Common myeloid progenitor, CD34-positive (primary cell): ENCODE measurements around the gene SLC2A5.

Experiments
- CTCF ChIA-PET: fragments of 350-600 bp; sonication (Branson Sonifier 250); formaldehyde crosslinking; loops from one replicate; lab custom pipeline; 2021; ENCODE audit warnings: antibody characterized with exemption; lab: Charles Lee
- POLR2A ChIA-PET: fragments of 350-600 bp; sonication (Branson Sonifier 250); formaldehyde crosslinking; loops from one replicate; lab custom pipeline; 2021; ENCODE audit warnings: antibody characterized with exemption; lab: Charles Lee
- DNase-seq, 3 donors: peaks; one replicate each; pipeline versions ENCODE4 v3.0.0 to v3.0.0-alpha.2; 2013
- H3K27ac ChIP-seq, 2 experiments: 1 replicate in 1 of 2; 2 replicates in 1 of 2; pipeline ENCODE4 v1.7.0; 2013; ENCODE audit warnings: inconsistent platforms in 2 of 2, low read length in 2 of 2, mild to moderate bottlenecking in 2 of 2, low read depth in 1 of 2, moderate library complexity in 1 of 2; ENCODE audit not compliant: severe bottlenecking in 2 of 2, insufficient read depth in 1 of 2, poor library complexity in 1 of 2
- H3K27me3 ChIP-seq, 5 experiments: replicated peaks in 2 of 5; 1 replicate in 3 of 5; 2 replicates in 2 of 5; pipeline versions ENCODE4 v1.6.1 to v1.7.0; 2013; ENCODE audit warnings: low read length in 4 of 5, mild to moderate bottlenecking in 2 of 5, moderate library complexity in 2 of 5, inconsistent platforms in 1 of 5; ENCODE audit not compliant: insufficient read depth in 5 of 5, control insufficient read depth in 4 of 5
- H3K36me3 ChIP-seq, 4 experiments: 1 replicate in 2 of 4; 2 replicates in 2 of 4; pipeline versions ENCODE4 v1.6.1 to v1.7.0; 2013; ENCODE audit warnings: low read length in 3 of 4, control low read depth in 1 of 4, mild to moderate bottlenecking in 1 of 4; ENCODE audit not compliant: control insufficient read depth in 4 of 4, insufficient read depth in 4 of 4
- H3K4me1 ChIP-seq, 4 experiments: 1 replicate in 3 of 4; 2 replicates in 1 of 4; pipeline versions ENCODE4 v1.6.1 to v1.7.1; 2013; ENCODE audit warnings: low read length in 3 of 4, mild to moderate bottlenecking in 3 of 4, control low read depth in 1 of 4, inconsistent platforms in 1 of 4, moderate library complexity in 1 of 4; ENCODE audit not compliant: control insufficient read depth in 4 of 4, insufficient read depth in 4 of 4; ENCODE audit errors: control extremely low read depth in 1 of 4
- H3K4me3 ChIP-seq, 7 experiments: 1 replicate in 4 of 7; 2 replicates in 3 of 7; pipeline versions ENCODE4 v1.5.1 to v1.7.0; 2013; ENCODE audit warnings: mild to moderate bottlenecking in 7 of 7, low read length in 6 of 7, moderate library complexity in 6 of 7, inconsistent platforms in 2 of 7, low read depth in 2 of 7, control low read depth in 1 of 7; ENCODE audit not compliant: insufficient read depth in 4 of 7, control insufficient read depth in 1 of 7; ENCODE audit errors: extremely low read depth in 1 of 7
- H3K9me3 ChIP-seq, 5 experiments: 1 replicate in 4 of 5; 2 replicates in 1 of 5; pipeline versions ENCODE4 v1.6.1 to v1.7.1; 2013; ENCODE audit warnings: low read length in 4 of 5, mild to moderate bottlenecking in 2 of 5, inconsistent platforms in 1 of 5, low read depth in 1 of 5, moderate library complexity in 1 of 5; ENCODE audit not compliant: control insufficient read depth in 4 of 5, insufficient read depth in 2 of 5; ENCODE audit errors: control extremely low read depth in 1 of 5
- WGBS: methylation state at CpG from one replicate; pipeline ENCODE4 v1.1.5; 2013; ENCODE audit not compliant: insufficient coverage; 5-methylcytosine and 5-hydroxymethylcytosine counted together

The SLC2A5 gene

DNA sequence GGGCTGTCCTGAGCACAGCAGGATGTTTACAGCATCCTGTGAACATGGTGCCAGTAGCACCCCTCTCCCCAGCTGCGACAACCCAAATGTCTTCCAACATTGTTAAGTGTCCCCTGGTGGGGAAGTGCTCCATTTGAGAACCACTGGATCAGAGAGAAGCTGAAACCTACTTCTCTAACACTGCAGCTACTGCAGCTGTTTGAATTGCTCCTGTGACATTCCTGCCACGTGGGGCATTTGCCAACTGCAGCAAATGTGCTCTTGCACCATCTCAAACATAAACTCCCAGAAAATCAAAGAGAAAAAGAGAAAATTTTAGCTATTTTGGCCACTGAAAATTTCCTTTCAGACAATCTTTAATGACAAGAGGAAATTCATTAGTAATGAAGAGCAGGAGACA lies 11.0 kb downstream of the SLC2A5 start:
- H3K36me3 ChIP-seq = peaks cover 0 to 39% (median 5%) of the 10 kb centered on the region in 4 experiments
- H3K4me3 ChIP-seq = no peak overlapping the region
- DNase-seq = no peak
- H3K27ac ChIP-seq = no peak overlapping the region
- ChIA-PET CTCF (interaction anchor here (1.1 to 2.3 kb wide), 4 partner anchors 15 to 50 kb away, joined by 3 to 8 read pairs (median 3); no protein-coding TSS in a partner anchor), POLR2A (no interaction called here)
- WGBS = 88% methylated on average over 1 of the region's 2 CpGs
- H3K27me3 ChIP-seq = no peaks in the 10 kb centered on the region
- H3K9me3 ChIP-seq = no peaks in the 10 kb centered on the region
- H3K4me1 ChIP-seq = peaks cover 0 to 25% (median 16%) of the 10 kb centered on the region in 4 experiments

DNA sequence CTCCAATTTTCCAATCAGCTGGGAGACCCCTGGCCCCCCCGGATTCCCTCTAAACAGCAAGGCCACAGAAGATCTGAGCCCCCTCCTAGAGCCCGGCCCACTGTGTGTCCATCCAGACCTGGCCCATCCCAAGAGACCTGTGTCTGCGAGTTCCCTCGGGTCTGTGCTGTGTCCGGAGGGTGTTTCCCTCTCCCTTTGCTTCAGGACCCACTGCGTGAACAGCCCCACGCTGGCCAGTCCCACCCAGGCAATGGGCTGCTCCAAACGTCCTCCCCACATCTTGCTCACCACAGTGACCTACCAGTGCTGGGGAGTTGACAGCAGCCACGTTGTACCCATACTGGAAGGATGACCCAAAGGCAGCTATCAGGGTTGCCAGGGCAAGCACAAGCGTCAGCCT lies 11.6 kb downstream of the SLC2A5 start:
- ChIA-PET CTCF (interaction anchor here (1.3 to 2.3 kb wide), 2 partner anchors 44 to 49 kb away, joined by 3 to 8 read pairs; no protein-coding TSS in a partner anchor), POLR2A (no interaction called here)
- H3K9me3 ChIP-seq = no peaks in the 10 kb centered on the region
- no peak overlapping the region for H3K27ac ChIP-seq
- H3K27me3 ChIP-seq = no peaks in the 10 kb centered on the region
- no peak overlapping the region for H3K4me3 ChIP-seq
- peaks cover 0 to 22% (median 16%) of the 10 kb centered on the region in 4 experiments for H3K4me1 ChIP-seq
- H3K36me3 ChIP-seq = peaks cover 0 to 39% (median 5%) of the 10 kb centered on the region in 4 experiments
- no peak for DNase-seq
- WGBS = over 99% methylated on average over 10 of the region's 10 CpGs

DNA sequence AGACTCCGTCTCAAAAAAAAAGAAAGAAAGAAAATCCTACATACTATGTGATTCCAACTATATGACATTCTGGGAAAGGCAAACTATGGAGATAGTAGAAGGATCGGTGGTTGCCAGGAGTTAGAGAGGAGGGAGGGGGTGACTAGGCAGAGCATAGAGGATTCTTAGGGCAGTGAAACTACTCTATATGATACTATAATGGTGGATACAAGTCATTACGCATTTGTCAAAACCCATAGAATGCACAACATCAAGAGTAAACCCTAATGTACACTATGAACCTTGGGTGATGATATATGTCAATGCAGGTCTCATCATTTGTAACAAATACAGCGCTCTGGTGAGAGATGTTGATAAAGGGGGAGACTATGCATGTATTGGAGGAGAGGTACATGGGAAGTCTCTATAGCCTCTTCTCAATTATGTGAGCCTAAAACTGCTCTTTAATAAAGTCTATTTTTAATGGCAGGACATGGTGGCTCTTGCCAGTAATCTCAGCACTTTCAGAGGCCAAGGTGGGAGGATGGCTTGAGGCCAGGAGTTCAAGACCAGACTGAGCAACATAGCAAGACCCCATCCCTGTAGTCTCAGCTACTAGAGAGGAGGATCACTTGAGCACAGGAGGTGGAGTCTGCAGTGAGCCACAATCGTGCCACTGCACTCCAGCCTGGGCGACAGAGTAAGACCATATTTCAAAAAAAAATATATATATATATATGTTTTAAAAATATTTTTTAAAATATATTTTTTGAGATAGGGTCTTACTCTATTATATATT lies 17.0 kb downstream of the SLC2A5 start:
- ChIA-PET POLR2A (no interaction called here), CTCF (interaction anchor here (1.1 kb wide), 1 partner anchor 9 kb away, joined by 4 read pairs; no protein-coding TSS in a partner anchor)
- Histone ChIP-seq H3K36me3 (peaks cover 0 to 56% (median 6%) of the 10 kb centered on the region in 4 experiments), H3K4me3 (no peak overlapping the region), H3K4me1 (no peaks in the 10 kb centered on the region), H3K9me3 (no peaks in the 10 kb centered on the region), H3K27me3 (no peaks in the 10 kb centered on the region), H3K27ac (no peak overlapping the region)
- no peak for DNase-seq
- 100% methylated on average over 1 of the region's 6 CpGs for WGBS

DNA sequence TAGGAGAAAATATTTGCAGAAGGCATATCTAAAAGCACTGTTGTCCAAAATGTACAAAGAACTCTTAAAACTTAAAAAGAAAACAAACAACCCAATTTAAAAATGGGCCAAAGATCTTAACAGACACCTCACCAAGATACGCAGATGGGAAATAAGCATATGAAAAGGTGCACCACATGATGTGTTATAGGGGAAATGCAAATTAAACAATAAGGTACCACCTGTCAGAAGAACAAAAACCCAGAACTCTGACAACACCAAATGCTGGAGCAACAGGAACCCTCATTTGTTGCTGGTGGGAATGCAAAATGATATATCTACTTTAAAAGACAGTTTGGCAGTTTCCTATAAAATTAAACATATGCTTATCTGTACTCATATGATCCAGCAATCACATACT lies 18.1 kb downstream of the SLC2A5 start:
- no peak for DNase-seq
- CTCF ChIA-PET = interaction anchor here (0.9 to 1.1 kb wide), 2 partner anchors 8 to 50 kb away, joined by 3 to 4 read pairs; no protein-coding TSS in a partner anchor
- Histone ChIP-seq H3K9me3 (no peaks in the 10 kb centered on the region), H3K27me3 (no peaks in the 10 kb centered on the region), H3K27ac (no peak overlapping the region), H3K4me3 (no peak overlapping the region), H3K36me3 (peaks cover 0 to 55% (median 6%) of the 10 kb centered on the region in 4 experiments), H3K4me1 (no peaks in the 10 kb centered on the region)
- no CpG with 5 or more reads among the region's 1 CpG for WGBS
- POLR2A ChIA-PET = no interaction called here

DNA sequence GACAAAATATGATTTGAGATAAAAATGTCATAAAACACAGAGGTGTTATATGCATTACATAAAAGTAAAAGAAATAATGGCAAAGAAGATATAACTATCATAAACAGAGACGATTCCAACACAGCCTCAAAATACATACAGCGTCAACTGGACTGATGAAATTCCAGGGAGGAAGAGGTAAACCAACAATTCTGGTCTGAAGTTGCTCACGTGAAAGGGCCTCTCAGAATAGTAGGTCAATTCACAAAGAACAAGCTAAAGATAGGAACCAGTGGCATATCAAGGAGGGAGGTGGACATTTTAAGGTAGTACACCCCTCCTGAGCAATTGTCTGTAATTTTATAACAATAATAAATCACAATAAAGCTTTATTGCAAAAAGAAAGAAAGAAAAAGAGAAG lies 18.6 kb downstream of the SLC2A5 start:
- ChIA-PET POLR2A (no interaction called here), CTCF (interaction anchor here (0.6 kb wide), 1 partner anchor 29 kb away, joined by 3 read pairs; no protein-coding TSS in a partner anchor)
- no peaks in the 10 kb centered on the region for H3K9me3 ChIP-seq
- no peak for DNase-seq
- H3K27ac ChIP-seq = no peak overlapping the region
- H3K36me3 ChIP-seq = peaks cover 0 to 55% (median 6%) of the 10 kb centered on the region in 4 experiments
- 67% methylated on average over 2 of the region's 3 CpGs for WGBS
- H3K4me1 ChIP-seq = no peaks in the 10 kb centered on the region
- no peak overlapping the region for H3K4me3 ChIP-seq
- no peaks in the 10 kb centered on the region for H3K27me3 ChIP-seq

DNA sequence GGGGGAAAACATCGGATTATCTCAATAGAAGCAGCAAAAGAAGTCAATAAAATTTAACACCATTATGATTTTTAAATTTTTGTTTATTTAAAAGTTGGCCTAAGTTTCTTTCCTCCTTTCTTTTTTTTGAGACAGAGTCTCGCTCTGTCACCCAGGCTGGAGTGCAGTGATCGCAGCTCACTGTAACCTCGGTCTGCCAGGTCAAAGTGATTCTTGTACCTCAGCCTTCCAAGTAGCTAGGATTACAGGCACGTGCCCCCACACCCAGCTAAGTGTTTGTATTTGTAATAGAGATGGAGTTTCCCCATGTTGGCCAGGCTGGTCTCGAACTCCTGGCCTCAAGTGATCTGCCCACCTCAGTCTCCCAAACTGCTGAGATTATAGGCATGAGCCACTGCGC lies 20.9 kb downstream of the SLC2A5 start:
- Histone ChIP-seq H3K9me3 (no peaks in the 10 kb centered on the region), H3K36me3 (peaks cover 0 to 52% (median 5%) of the 10 kb centered on the region in 4 experiments), H3K4me3 (no peak overlapping the region), H3K27me3 (no peaks in the 10 kb centered on the region), H3K27ac (no peak overlapping the region), H3K4me1 (no peaks in the 10 kb centered on the region)
- no peak for DNase-seq
- 96% methylated on average over 4 of the region's 7 CpGs for WGBS
- CTCF ChIA-PET = interaction anchor here (0.8 to 1.6 kb wide), 3 partner anchors 13 to 218 kb away, joined by 3 read pairs; no protein-coding TSS in a partner anchor
- POLR2A ChIA-PET = no interaction called here

DNA sequence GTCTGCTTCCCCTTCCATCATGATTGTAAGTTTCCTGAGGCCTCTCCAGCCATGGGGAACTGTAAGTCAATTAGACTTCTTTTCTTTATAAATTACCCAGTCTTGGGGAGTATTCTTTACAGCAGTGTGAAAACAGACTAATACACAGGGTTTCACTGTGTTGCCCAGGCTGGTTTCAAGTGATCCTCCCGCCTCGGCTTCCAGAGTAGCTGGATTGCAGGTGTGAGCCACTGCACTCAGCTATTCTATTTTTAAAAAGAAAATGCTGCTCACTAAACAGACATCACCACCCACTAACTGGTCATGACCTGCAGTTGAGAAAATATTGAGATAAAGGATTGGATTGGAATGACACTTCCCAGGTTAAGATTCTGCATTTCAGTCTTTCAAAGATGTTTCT lies 22.4 kb downstream of the SLC2A5 start:
- Histone ChIP-seq H3K27ac (no peak overlapping the region), H3K9me3 (no peaks in the 10 kb centered on the region), H3K4me3 (no peak overlapping the region), H3K4me1 (no peaks in the 10 kb centered on the region), H3K27me3 (no peaks in the 10 kb centered on the region), H3K36me3 (peaks cover 0 to 60% (median 8%) of the 10 kb centered on the region in 4 experiments)
- no CpG with 5 or more reads among the region's 2 CpGs for WGBS
- DNase-seq = no peak
- POLR2A ChIA-PET = no interaction called here
- CTCF ChIA-PET = interaction anchor here (1.2 to 1.4 kb wide), 2 partner anchors 17 to 27 kb away, joined by 4 to 5 read pairs; no protein-coding TSS in a partner anchor
